GM12878 (cell line): ENCODE measurements around the gene REG1B. TPM values are rescaled to one million over a fixed set of nuclear protein-coding genes. Genes with fewer than 3 reads are reported as not detected.

Experiments
- BRCA1 ChIP-seq: IDR thresholded peaks from 2 replicates; pipeline ENCODE4 v1.6.1; 2011; ENCODE audit warnings: low read depth, low read length, improper control_type of control experiment
- FOXM1 ChIP-seq: IDR thresholded peaks from 2 replicates; pipeline ENCODE4 v1.6.1; 2012; ENCODE audit warnings: low read depth, mild to moderate bottlenecking, inconsistent platforms, low read length, moderate library complexity
- MTA3 ChIP-seq: IDR thresholded peaks from 2 replicates; pipeline ENCODE4 v1.6.1; 2012; ENCODE audit warnings: low read length, inconsistent platforms, borderline replicate concordance
- MXI1 ChIP-seq: fragments of 150-350 bp; IDR thresholded peaks from 2 replicates; pipeline ENCODE4 v1.6.1; 2011; ENCODE audit warnings: low read depth, mild to moderate bottlenecking, inconsistent platforms, low read length, improper control_type of control experiment
- POLR2AphosphoS5 ChIP-seq: IDR thresholded peaks from 2 replicates; pipeline ENCODE4 v1.6.1; 2011; ENCODE audit warnings: mild to moderate bottlenecking, low read length, inconsistent platforms
- RAD51 ChIP-seq: fragments of 450-650 bp; IDR thresholded peaks from 2 replicates; pipeline ENCODE4 v1.6.1; 2016; ENCODE audit warnings: moderate library complexity, mild to moderate bottlenecking, inconsistent platforms
- SPI1 ChIP-seq: IDR thresholded peaks from 2 replicates; pipeline ENCODE4 v1.6.1; 2011; ENCODE audit warnings: low read depth, mild to moderate bottlenecking, low read length, moderate library complexity, borderline replicate concordance; ENCODE audit not compliant: insufficient read depth
- SREBF1 ChIP-seq: IDR thresholded peaks from 2 replicates; pipeline ENCODE4 v1.6.1; 2012; ENCODE audit warnings: mild to moderate bottlenecking, low read length
- polyA plus RNA-seq, 11 experiments: library from polyadenylated mRNA; depleted of rRNA in 4 of 11; unstranded in 6 of 11; stranded (reverse) in 5 of 11; fragments of >200 nt; fragmentation: Nextera tagmentation in 4 of 11; fragmentation: Illumina TruSeq in 1 of 11; extraction: Ambion mirVana in 4 of 11; extraction: Trizol in 1 of 11; gene quantifications; 1 replicate in 1 of 11; 2 replicates in 10 of 11; pipeline versions ENCODE4 v1.2.1 to v1.2.3, GENCODE V29; 2011 to 2016; ENCODE audit warnings: inconsistent platforms in 2 of 11, missing spikeins in 2 of 11, low read depth in 1 of 11
- total RNA-seq, 4 experiments: library from RNA; depleted of rRNA in 3 of 4; stranded (reverse); fragments of >200 nt in 3 of 4; fragmentation: Illumina TruSeq in 1 of 4; extraction: Trizol in 1 of 4; gene quantifications; 2 replicates each; pipeline versions ENCODE4 v1.2.1 to v1.2.3, GENCODE V29; 2013 to 2021
- TF ChIP-seq, protein P1 (sequence below): fragments of 450-650 bp; IDR thresholded peaks from 2 replicates; pipeline ENCODE4 v1.6.1; 2018; ENCODE audit warnings: mild to moderate bottlenecking, low read depth, moderate library complexity; ENCODE audit not compliant: partially characterized antibody
- TF ChIP-seq, protein P2 (sequence below): fragments of 450-650 bp; IDR thresholded peaks from 2 replicates; pipeline ENCODE4 v1.6.1; 2014; ENCODE audit warnings: mild to moderate bottlenecking

REG1B gene
- total and polyA plus RNA-seq, 10 of the 15 experiments (the other 5 are each of a cell fraction or from before 2014, with no cell fraction given), result 2.7 TPM; not detected in 9

DNA sequence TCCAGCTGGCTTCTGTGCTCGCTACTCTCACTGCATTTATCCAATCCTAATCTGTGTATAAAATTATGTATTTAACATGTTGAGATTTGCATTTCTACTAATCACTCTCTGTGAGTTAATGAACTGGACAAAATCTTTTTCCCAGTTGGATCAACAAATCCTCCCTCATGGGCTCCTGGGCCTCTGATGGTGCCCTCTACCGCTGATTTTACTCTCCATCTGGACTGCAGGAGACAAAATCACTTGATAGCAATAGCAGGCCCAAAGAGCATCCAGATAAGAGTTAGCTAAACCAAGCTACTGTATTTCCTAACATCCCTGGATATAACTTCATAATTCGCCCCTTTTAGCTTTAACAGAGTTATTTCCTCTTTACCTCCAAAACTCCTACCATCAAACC is 47.8 kb downstream of the REG1B start (continued):
- TF ChIP-seq, protein P1, sequence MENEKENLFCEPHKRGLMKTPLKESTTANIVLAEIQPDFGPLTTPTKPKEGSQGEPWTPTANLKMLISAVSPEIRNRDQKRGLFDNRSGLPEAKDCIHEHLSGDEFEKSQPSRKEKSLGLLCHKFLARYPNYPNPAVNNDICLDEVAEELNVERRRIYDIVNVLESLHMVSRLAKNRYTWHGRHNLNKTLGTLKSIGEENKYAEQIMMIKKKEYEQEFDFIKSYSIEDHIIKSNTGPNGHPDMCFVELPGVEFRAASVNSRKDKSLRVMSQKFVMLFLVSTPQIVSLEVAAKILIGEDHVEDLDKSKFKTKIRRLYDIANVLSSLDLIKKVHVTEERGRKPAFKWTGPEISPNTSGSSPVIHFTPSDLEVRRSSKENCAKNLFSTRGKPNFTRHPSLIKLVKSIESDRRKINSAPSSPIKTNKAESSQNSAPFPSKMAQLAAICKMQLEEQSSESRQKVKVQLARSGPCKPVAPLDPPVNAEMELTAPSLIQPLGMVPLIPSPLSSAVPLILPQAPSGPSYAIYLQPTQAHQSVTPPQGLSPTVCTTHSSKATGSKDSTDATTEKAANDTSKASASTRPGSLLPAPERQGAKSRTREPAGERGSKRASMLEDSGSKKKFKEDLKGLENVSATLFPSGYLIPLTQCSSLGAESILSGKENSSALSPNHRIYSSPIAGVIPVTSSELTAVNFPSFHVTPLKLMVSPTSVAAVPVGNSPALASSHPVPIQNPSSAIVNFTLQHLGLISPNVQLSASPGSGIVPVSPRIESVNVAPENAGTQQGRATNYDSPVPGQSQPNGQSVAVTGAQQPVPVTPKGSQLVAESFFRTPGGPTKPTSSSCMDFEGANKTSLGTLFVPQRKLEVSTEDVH, result no peak
- TF ChIP-seq, protein P2, sequence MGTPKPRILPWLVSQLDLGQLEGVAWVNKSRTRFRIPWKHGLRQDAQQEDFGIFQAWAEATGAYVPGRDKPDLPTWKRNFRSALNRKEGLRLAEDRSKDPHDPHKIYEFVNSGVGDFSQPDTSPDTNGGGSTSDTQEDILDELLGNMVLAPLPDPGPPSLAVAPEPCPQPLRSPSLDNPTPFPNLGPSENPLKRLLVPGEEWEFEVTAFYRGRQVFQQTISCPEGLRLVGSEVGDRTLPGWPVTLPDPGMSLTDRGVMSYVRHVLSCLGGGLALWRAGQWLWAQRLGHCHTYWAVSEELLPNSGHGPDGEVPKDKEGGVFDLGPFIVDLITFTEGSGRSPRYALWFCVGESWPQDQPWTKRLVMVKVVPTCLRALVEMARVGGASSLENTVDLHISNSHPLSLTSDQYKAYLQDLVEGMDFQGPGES, result no peak
- TF ChIP-seq POLR2AphosphoS5 (no peak), MXI1 (no peak), SPI1 (no peak), MTA3 (no peak), SREBF1 (no peak), FOXM1 (no peak), BRCA1 (no peak), RAD51 (no peak)

Other genes with a start within 250 kb of the REG1B start
- not detected in 2 replicates for gene REG3G, start 62.3 kb downstream of the REG1B start, total RNA-seq (2014; rRNA removed)
- not detected in 2 replicates for gene REG3G, start 62.3 kb downstream of the REG1B start, total RNA-seq (2014; rRNA removed; fragmentation: Illumina TruSeq; extraction: Trizol)
- gene REG3G, start 62.3 kb downstream of the REG1B start, total RNA-seq (2021), result 0.33 and 0.51 TPM in 2 replicates
- not detected in 2 replicates for gene REG3G, start 62.3 kb downstream of the REG1B start, polyA plus RNA-seq (2011; rRNA removed)
- gene REG3G, start 62.3 kb downstream of the REG1B start, polyA plus RNA-seq (2014; fragmentation: Illumina TruSeq; extraction: Trizol), result not detected in 2 replicates
- gene REG3G, start 62.3 kb downstream of the REG1B start, polyA plus RNA-seq (2014; fragmentation: Nextera tagmentation; extraction: Ambion mirVana), result not detected
- not detected in 2 replicates for gene REG3G, start 62.3 kb downstream of the REG1B start, polyA plus RNA-seq (2014; rRNA removed)
- gene REG3G, start 62.3 kb downstream of the REG1B start, polyA plus RNA-seq (2016; fragmentation: Nextera tagmentation; extraction: Ambion mirVana), result not detected
- not detected in 2 replicates for gene REG1A, start 32.5 kb upstream of the REG1B start, total RNA-seq (2014; rRNA removed)
- gene REG1A, start 32.5 kb upstream of the REG1B start, total RNA-seq (2014; rRNA removed; fragmentation: Illumina TruSeq; extraction: Trizol), result not detected in 2 replicates
- gene REG1A, start 32.5 kb upstream of the REG1B start, total RNA-seq (2021), result 4.5 and 6.8 TPM in 2 replicates
- not detected in 2 replicates for gene REG1A, start 32.5 kb upstream of the REG1B start, polyA plus RNA-seq (2011; rRNA removed)
- not detected in 2 replicates for gene REG1A, start 32.5 kb upstream of the REG1B start, polyA plus RNA-seq (2014; fragmentation: Illumina TruSeq; extraction: Trizol)
- gene REG1A, start 32.5 kb upstream of the REG1B start, polyA plus RNA-seq (2014; fragmentation: Nextera tagmentation; extraction: Ambion mirVana), result not detected
- gene REG1A, start 32.5 kb upstream of the REG1B start, polyA plus RNA-seq (2014; rRNA removed), result not detected in 2 replicates
- gene REG1A, start 32.5 kb upstream of the REG1B start, polyA plus RNA-seq (2016; fragmentation: Nextera tagmentation; extraction: Ambion mirVana), result not detected
- not detected in 2 replicates for gene REG3A, start 71.8 kb upstream of the REG1B start, total RNA-seq (2014; rRNA removed)
- not detected in 2 replicates for gene REG3A, start 71.8 kb upstream of the REG1B start, total RNA-seq (2014; rRNA removed; fragmentation: Illumina TruSeq; extraction: Trizol)
- gene REG3A, start 71.8 kb upstream of the REG1B start, total RNA-seq (2021), result 0.62 TPM in 1 of 2 replicates, not detected in the other
- not detected in 2 replicates for gene REG3A, start 71.8 kb upstream of the REG1B start, polyA plus RNA-seq (2011; rRNA removed)
- gene REG3A, start 71.8 kb upstream of the REG1B start, polyA plus RNA-seq (2014; fragmentation: Illumina TruSeq; extraction: Trizol), result not detected in 2 replicates
- not detected for gene REG3A, start 71.8 kb upstream of the REG1B start, polyA plus RNA-seq (2014; fragmentation: Nextera tagmentation; extraction: Ambion mirVana)
- gene REG3A, start 71.8 kb upstream of the REG1B start, polyA plus RNA-seq (2014; rRNA removed), result not detected in 2 replicates
- not detected for gene REG3A, start 71.8 kb upstream of the REG1B start, polyA plus RNA-seq (2016; fragmentation: Nextera tagmentation; extraction: Ambion mirVana)